ENCODE data around the gene C17orf113. TPM values are rescaled to one million over a fixed set of nuclear protein-coding genes. Genes with fewer than 3 reads are reported as not detected.

Gene C17orf113
- total and polyA plus RNA-seq, 2 experiments from 2014 or later, result 0.29 to 2.1 TPM

GRCh38 chr17:42056635-42057034, 6.2 kb upstream of the C17orf113 start:
- Mint-ChIP-seq H3K4me3 (no peak overlapping the region), H3K9me3 (no peaks in the 10 kb centered on the region), H3K27ac (no peak overlapping the region), H3K4me1 (peaks cover 45% of the 10 kb centered on the region), H3K27me3 (ENCODE audit: insufficient read depth, low read depth, poor library complexity) (peaks cover 22% of the 10 kb centered on the region), H3K36me3 (ENCODE audit: low read depth) (no peaks in the 10 kb centered on the region; the same call in 2 of the 3 replicates)
- H3K4me3 ChIP-seq, result no peak overlapping the region
- H3K4me1 ChIP-seq (ENCODE audit: insufficient read depth), result peaks cover 22% of the 10 kb centered on the region
- no peak for DNase-seq (ENCODE audit: low spot score)
- no peak overlapping the region for H2AFZ ChIP-seq
- no peaks in the 10 kb centered on the region for H4K20me1 ChIP-seq (replicated peaks; ENCODE audit: insufficient read depth)
- no peaks in the 10 kb centered on the region for H3K79me2 ChIP-seq (replicated peaks; ENCODE audit: insufficient read depth)
- no peak for TF ChIP-seq CREB1 (CRISPR knock-in tag; IDR thresholded peaks at IDR 0.05; ENCODE audit: low read depth)
- TF ChIP-seq NANOG (IDR thresholded peaks at IDR 0.05; ENCODE audit: borderline replicate concordance), result no peak
- no peak overlapping the region for H3K4me2 ChIP-seq
- H3F3A ChIP-seq (replicated peaks; ENCODE audit: low read depth), result no peaks in the 10 kb centered on the region
- no peaks in the 10 kb centered on the region for H3K9me2 ChIP-seq (ENCODE audit: insufficient read depth)
- no peaks in the 10 kb centered on the region for H3K27me3 ChIP-seq (ENCODE audit: insufficient read depth)
- H3K36me3 ChIP-seq (ENCODE audit: insufficient read depth), result no peaks in the 10 kb centered on the region
- no peak overlapping the region for H3K27ac ChIP-seq (ENCODE audit: low read depth)
- no peak for ATAC-seq

GRCh38 chr17:42055496-42055895, 5.1 kb upstream of the C17orf113 start:
- ATAC-seq, result no peak
- H4K20me1 ChIP-seq (replicated peaks; ENCODE audit: insufficient read depth), result no peaks in the 10 kb centered on the region
- DNase-seq (ENCODE audit: low spot score), result no peak
- no peaks in the 10 kb centered on the region for H3K36me3 ChIP-seq (ENCODE audit: insufficient read depth)
- H3K27ac Mint-ChIP-seq, result no peak overlapping the region; the same call in 1 of the 2 replicates
- TF ChIP-seq ZNF331 (CRISPR knock-in tag; IDR thresholded peaks at IDR 0.05; ENCODE audit: low read depth), result no peak
- no peak for TF ChIP-seq NANOG (IDR thresholded peaks at IDR 0.05; ENCODE audit: borderline replicate concordance)
- TF ChIP-seq JUNB (IDR thresholded peaks at IDR 0.05; ENCODE audit: unreplicated experiment), result no peak
- no peak for TF ChIP-seq CREB1 (CRISPR knock-in tag; IDR thresholded peaks at IDR 0.05; ENCODE audit: low read depth)
- no peak for TF ChIP-seq CTCF (conservative IDR thresholded peaks at IDR 0.05; ENCODE audit: low read depth in 2 of 2)
- no peak overlapping the region for H3K4me3 ChIP-seq
- no peaks in the 10 kb centered on the region; the same call in 2 of the 3 replicates for H3K36me3 Mint-ChIP-seq (ENCODE audit: low read depth)
- 0 out of 2 replicates have a peak, but pooled peaks cover 3% of the 10 kb centered on the region for H3F3A ChIP-seq (replicated peaks; ENCODE audit: low read depth)
- H3K27me3 ChIP-seq (ENCODE audit: insufficient read depth), result no peaks in the 10 kb centered on the region
- H3K4me1 Mint-ChIP-seq, result peaks cover 52% of the 10 kb centered on the region
- no peaks in the 10 kb centered on the region for H3K9me2 ChIP-seq (ENCODE audit: insufficient read depth)
- 0 out of 2 replicates have a peak overlapping the region, but pooled peaks have one; percentile 51 for H3K4me2 ChIP-seq
- no peak overlapping the region for H2AFZ ChIP-seq
- H3K4me1 ChIP-seq (ENCODE audit: insufficient read depth), result peaks cover 30% of the 10 kb centered on the region
- peak overlapping the region; percentile 31; the same call in 2 of the 3 replicates for H3K4me3 Mint-ChIP-seq
- H3K27me3 Mint-ChIP-seq (ENCODE audit: insufficient read depth, low read depth, poor library complexity), result peaks cover 28% of the 10 kb centered on the region
- H3K79me2 ChIP-seq (replicated peaks; ENCODE audit: insufficient read depth), result no peaks in the 10 kb centered on the region
- H3K27ac ChIP-seq (ENCODE audit: low read depth), result no peak overlapping the region
- no peaks in the 10 kb centered on the region for H3K9me3 Mint-ChIP-seq

GRCh38 chr17:42055027-42055426, 4.6 kb upstream of the C17orf113 start:
- Mint-ChIP-seq H3K36me3 (ENCODE audit: low read depth) (no peaks in the 10 kb centered on the region), H3K4me1 (peaks cover 52% of the 10 kb centered on the region), H3K4me3 (peak overlapping the region; percentile 31; the same call in 2 of the 3 replicates), H3K9me3 (no peaks in the 10 kb centered on the region), H3K27ac (no peak overlapping the region), H3K27me3 (ENCODE audit: insufficient read depth, low read depth, poor library complexity) (peaks cover 28% of the 10 kb centered on the region)
- no peak overlapping the region for H2AFZ ChIP-seq
- ATAC-seq (peak; percentile 18), DNase-seq (ENCODE audit: low spot score) (no peak)
- H3K4me1 ChIP-seq (ENCODE audit: insufficient read depth), result peaks cover 30% of the 10 kb centered on the region
- no peaks in the 10 kb centered on the region for H3K9me2 ChIP-seq (ENCODE audit: insufficient read depth)
- H3K27me3 ChIP-seq (ENCODE audit: insufficient read depth), result no peaks in the 10 kb centered on the region
- H3K4me3 ChIP-seq, result no peak overlapping the region
- no peaks in the 10 kb centered on the region for H3K36me3 ChIP-seq (ENCODE audit: insufficient read depth)
- no peaks in the 10 kb centered on the region for H3K79me2 ChIP-seq (replicated peaks; ENCODE audit: insufficient read depth)
- H3K27ac ChIP-seq (ENCODE audit: low read depth), result no peak overlapping the region
- no peaks in the 10 kb centered on the region for H4K20me1 ChIP-seq (replicated peaks; ENCODE audit: insufficient read depth)
- 0 out of 2 replicates have a peak overlapping the region, but pooled peaks have one; percentile 51 for H3K4me2 ChIP-seq
- H3F3A ChIP-seq (replicated peaks; ENCODE audit: low read depth), result 0 out of 2 replicates have a peak, but pooled peaks cover 3% of the 10 kb centered on the region
- TF ChIP-seq JUNB (IDR thresholded peaks at IDR 0.05; ENCODE audit: unreplicated experiment) (no peak), ZNF331 (CRISPR knock-in tag; IDR thresholded peaks at IDR 0.05; ENCODE audit: low read depth) (no peak), ZNF462 (CRISPR knock-in tag; IDR thresholded peaks at IDR 0.05) (no peak), CREB1 (CRISPR knock-in tag; IDR thresholded peaks at IDR 0.05; ENCODE audit: low read depth) (no peak)
